Suprapubic skin (tissue), 4 donors: ENCODE data around the gene RIN1.
A peak's percentile ranks its signal among the peaks of the same experiment; 100 is the strongest.

Source experiments
- CTCF ChIP-seq, 2 donors: fragments of 200-600 bp in 1 of 2; fragments of 450-650 bp in 1 of 2; sonication (generic) in 1 of 2; IDR thresholded peaks; one replicate each; pipeline ENCODE4 v1.5.1; 2016 to 2019; ENCODE audit warnings: antibody characterized with exemption in 2 of 2, mild to moderate bottlenecking in 1 of 2, moderate library complexity in 1 of 2
- POLR2A ChIP-seq, 2 donors: fragments of 450-650 bp; IDR thresholded peaks; one replicate each; pipeline ENCODE4 v1.6.1; 2017; ENCODE audit warnings: antibody characterized with exemption in 2 of 2, mild to moderate bottlenecking in 2 of 2, moderate library complexity in 2 of 2
- POLR2AphosphoS5 ChIP-seq, 3 donors: sonication (generic); formaldehyde crosslinking; IDR thresholded peaks; one replicate each; pipeline ENCODE4 v1.6.1; 2017; ENCODE audit warnings: antibody characterized with exemption in 3 of 3

- TF ChIP-seq CTCF (IDR thresholded peaks at IDR 0.05) (no peak), POLR2A (IDR thresholded peaks at IDR 0.05) (no peak), POLR2AphosphoS5 (IDR thresholded peaks at IDR 0.05) (peak in 1 of 3 donors; percentile 36)
These were observed 8.3 kb downstream of the RIN1 start for GRCh38 chr11:66328031-66328301.
